GM19328 (cell line): Measurements from ENCODE around the gene TANC2.

Source experiments
- ATAC-seq: cut with Tn5 transposase; IDR thresholded peaks from one replicate; pipeline ENCODE4 v1.9.1; 2021; ENCODE audit warnings: mild to moderate bottlenecking, moderate library complexity; ENCODE audit not compliant: unreplicated experiment

TANC2 gene

DNA sequence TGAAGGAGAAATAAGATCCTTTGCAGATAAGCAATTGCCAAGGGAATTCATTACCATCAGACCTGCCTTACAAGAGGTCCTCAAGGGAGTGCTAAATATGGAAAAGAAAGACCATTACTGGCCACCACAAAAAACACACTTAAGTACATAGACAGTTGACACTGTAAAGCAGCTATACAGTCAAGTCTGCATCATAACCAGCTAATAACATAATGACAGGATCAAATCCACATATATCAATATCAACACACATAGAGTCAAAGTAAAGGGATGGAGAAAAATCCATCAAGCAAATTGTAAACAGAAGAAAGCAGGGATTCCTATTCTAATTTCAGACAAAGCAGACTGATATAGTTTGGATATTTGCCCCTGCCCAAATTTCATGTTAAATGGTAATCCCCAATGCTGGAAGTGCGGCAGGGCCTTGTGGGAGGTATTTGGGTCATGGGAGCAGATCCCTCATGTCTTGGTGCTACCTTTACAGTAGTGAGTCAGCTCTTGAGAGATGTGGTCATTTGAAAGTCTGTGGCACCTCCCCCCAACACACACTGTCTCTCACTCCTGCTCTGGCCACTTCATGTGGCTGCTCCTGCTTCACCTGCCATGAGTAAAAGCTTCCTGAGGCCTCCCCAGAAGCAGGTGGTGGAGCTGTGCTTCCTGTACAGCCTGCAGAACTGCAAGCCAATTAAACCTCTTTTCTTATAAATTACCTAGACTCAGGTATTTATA is 32.8 kb downstream of the TANC2 start:
- no peak for ATAC-seq

DNA sequence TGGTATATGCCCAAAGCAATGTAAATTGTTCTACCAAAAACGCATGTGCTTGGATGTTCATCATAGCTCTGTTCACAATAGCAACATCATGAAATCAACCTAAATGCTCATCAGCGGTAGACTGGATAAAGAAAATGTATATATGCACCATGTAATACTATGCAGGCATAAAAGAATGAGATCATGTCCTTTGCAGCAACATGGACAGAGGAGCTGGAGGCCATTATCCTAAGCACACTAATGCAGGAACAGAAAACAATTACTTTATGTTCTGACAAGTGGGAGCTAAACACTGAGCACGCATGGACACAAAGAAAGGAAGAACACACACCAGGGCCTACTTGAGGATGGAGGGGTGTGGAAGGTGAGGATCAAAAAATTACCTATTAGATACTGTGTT is 33.7 kb downstream of the TANC2 start:
- no peak for ATAC-seq

DNA sequence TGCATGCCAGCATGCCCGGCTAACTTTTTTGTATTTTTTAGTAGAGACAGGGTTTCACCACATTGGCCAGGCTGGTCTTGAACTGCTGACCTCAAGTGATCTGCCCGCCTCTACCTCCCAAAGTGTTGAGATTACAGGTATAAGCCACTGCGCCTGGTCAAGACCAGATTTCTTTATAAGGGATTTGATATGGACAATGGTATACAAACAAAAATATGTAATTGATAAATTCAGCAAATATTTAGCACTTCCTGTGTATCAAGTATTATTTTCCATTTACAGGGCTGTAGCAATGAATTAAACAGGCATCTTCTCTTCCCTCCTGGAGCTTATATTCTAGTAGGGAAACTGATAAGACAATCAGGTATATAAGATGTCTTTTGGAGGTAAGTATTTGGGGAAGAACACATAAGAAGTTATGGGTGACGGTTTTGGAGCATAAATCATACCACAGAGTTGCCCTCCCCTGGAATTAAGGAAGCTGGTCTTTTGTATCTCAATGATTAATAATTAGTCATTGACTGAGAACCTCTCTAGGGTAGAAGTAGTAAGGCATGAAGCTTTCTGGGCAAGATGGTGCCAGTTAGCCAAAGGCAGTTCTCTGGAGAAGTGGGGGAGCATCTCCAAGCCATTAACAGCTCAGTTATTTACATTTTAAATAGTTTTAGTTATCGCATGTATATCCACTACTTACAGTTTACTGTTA is 35.8 kb downstream of the TANC2 start:
- no peak for ATAC-seq

DNA sequence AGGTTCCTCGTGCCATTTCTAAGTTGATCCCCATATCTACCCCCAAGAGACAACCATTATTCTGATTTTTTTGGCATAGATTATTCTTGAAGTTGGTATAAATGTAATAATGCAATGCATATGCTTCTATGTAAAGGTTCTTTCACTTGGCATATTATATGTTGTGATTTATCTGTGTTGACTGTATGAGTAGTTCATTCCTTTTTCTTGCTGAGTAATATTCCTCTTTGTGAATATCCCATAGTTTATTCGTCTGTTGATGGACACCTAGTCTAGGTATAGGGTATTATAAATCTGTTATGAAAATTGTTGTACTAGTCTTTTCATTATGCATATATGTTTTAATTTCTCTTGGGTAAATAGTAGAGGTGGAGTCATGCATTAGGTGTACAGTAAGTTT is 36.6 kb downstream of the TANC2 start:
- no peak for ATAC-seq

DNA sequence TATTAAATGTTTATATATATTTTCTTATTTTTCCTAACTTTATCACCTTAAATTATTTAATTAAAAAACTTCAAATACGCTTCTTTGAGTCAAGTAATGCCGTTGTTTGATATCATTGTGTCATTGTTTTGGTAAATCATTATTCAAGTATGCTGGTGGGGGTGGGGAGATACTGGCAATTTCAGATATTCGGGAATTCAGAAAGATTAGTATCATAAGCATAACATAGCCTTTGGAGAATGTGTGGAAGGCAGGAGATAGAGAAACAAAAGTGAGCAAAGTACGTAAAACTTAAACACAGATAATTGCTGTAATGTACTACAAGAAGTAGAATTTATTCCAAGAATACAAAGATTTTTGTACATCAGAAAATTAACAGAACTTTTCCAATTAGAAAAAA is 49.8 kb downstream of the TANC2 start:
- ATAC-seq, result no peak
